ENCODE data around the gene VEGFC.

- TF ChIP-seq POLR2A (IDR thresholded peaks at IDR 0.05; ENCODE audit: low read depth, low read length) (no peak), POLR2AphosphoS5 (IDR thresholded peaks at IDR 0.05; ENCODE audit: low read depth, low read length) (no peak), TAF1 (IDR thresholded peaks at IDR 0.05; ENCODE audit: low read depth, low read length) (no peak), SPI1 (IDR thresholded peaks at IDR 0.05; ENCODE audit: low read depth, low read length) (no peak), PAX5 (IDR thresholded peaks at IDR 0.05; ENCODE audit: insufficient read depth, low read length, severe bottlenecking) (no peak), POU2F2 (IDR thresholded peaks at IDR 0.05; ENCODE audit: low read depth, low read length) (no peak)
Observed at GRCh38 chr4:176751061-176751460, 41.7 kb downstream of the VEGFC start.

Data from GM12891 (cell line).